GM19025 (cell line): ENCODE results near the gene PPP3R2.

Source experiments
- ATAC-seq: cut with Tn5 transposase; IDR thresholded peaks from one replicate; pipeline ENCODE4 v1.9.1; 2021; ENCODE audit warnings: mild to moderate bottlenecking, low read depth, moderate library complexity; ENCODE audit not compliant: unreplicated experiment

PPP3R2 gene, protein sequence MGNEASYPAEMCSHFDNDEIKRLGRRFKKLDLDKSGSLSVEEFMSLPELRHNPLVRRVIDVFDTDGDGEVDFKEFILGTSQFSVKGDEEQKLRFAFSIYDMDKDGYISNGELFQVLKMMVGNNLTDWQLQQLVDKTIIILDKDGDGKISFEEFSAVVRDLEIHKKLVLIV

DNA sequence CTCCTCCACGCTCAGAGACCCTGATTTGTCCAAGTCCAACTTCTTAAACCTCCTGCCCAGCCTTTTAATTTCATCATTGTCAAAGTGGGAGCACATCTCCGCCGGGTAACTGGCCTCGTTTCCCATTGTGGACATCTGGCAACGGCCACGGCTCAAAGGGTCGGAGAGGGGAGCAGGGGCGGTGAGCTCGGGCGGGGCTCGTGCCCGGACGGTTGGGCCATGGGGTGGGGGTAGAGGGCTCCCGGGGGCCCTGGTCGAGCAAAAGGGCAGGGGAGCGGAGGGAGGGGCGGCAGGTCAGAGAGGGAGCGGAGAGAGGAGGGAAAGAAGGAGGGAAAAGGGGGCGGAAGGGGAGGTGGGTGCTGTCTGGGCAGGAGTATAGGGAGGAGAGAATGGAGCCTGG lies at the start of gene PPP3R2:
PPP3R2 (minus strand) TSS at position 174 of the 400 bp plus-strand sequence; CDS start at position 126, 48 bp downstream.
- no peak for ATAC-seq

DNA sequence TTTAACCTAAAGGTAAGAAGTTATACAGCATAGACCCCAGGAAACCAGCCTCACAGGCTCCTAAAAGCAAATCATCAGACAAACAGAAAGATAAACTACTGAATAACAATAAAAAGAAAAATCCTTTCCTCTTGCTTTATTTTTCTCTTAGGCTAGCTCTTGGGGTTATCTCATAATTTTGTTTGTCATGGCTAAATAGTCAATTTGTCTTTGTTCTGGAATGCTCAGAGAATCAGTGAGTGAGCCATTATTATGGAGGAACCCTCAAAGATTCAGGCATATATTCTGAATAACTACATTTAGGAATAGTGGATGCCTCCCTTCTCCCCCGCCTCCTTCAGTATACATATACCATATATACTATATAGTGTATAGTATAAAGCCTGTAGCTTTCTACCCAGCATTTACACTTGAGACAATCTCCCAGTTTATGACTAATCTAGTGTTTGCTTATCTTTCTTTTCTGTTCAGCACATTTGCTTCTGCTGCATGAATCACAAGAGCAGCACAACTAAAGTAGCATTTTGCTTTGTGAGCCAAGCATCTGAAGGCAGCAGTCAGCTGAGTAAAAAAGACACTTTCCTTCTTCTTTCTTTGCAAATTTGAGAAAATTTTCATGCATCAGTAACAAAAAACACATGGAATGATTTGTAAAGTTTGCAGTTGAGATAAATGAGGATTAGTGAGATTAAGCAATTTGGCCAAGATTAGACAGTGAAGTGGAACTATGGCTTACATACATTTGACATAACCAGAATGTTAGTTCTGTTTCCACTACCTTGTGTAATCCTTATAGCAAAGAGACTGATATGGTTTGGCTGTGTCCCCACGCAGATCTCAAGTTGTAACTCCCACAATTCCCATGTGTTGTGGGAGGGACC lies 45.3 kb upstream of the PPP3R2 start:
- ATAC-seq: no peak

DNA sequence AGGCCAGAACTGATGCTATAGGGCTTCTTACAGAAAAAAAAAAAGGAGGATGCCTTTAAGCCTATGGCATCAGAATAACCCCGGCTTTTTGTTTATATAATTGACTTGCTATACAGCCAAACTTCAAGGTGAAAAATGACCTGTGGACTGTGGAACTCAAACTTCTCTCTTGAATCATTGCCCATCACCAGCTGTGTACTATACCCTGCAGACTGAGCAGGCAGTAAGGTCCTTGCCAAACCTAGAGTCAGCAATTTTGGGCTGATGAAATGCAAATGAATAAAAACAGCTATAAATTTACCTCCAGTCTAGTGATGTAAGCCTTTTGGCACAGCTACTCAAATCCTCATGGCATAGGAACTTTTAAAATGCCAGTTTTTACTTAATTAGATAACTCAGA lies 44.5 kb upstream of the PPP3R2 start:
- ATAC-seq: no peak

DNA sequence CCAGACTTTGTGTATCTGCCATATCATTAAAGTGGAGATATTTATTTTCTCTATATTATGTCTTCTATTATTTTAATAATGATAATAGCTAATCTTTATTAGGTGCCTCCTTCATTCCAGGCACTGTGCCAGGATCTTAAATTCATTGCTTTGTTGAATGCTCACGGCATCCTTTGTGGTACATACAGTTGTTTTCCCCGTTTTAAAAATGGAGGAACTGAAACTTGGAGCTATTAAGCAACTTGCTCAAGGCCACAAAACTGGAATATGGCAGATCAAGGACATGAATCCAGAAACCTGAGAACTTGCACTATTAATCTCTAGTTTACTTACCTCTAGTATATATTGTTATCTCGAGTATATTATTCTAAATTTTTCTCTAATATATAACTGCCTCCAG lies 41.5 kb upstream of the PPP3R2 start:
- ATAC-seq: no peak

DNA sequence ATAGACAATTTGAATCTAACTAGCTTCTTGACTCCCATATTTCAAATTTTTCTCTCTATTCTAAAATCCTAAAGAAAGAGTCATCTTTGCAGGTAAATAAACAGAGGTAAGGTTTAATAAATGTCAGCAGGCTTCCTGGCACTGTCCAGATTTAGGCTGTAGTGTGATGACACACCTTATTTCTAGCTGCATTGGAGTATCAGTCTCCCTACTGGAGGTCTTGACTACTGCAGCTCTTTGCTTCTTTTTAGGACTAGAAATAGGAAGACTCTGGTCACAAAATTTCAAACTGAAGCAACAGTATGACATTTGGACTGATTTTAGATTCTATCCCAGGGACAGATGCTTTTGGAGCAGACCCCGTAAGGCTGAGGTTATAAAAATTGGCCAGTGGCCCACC lies 40.7 kb upstream of the PPP3R2 start:
- ATAC-seq: no peak

DNA sequence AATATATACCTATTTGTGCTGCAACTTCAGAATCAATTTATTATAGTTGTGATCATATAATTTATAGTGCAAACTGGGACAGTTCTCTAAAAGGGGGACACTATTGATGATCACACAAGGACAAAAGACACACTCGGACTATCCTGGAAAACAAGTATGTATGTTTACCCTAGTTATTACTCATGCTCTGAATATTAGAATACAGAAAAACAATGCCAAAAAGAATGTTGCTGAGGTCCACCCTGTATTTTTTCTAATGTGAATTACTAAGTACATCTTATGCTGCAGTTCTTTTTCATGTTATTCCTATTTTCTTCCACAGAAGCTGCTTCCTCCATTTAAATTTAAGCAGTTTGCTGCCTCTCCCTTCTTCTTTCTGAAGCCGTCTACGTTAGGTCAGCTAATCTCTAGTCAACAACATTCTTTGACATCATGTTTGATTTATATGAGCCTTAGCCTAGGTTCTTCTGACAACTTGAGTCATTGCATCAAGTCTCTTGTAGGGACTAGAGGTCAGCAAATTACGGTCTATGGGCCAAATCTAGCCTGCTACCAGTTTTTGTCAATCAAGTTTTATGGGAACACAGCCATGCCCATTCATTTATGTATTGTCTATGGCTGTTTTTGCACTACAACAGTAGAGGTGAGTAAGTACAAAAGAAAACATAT lies 40.1 kb upstream of the PPP3R2 start:
- no peak for ATAC-seq

DNA sequence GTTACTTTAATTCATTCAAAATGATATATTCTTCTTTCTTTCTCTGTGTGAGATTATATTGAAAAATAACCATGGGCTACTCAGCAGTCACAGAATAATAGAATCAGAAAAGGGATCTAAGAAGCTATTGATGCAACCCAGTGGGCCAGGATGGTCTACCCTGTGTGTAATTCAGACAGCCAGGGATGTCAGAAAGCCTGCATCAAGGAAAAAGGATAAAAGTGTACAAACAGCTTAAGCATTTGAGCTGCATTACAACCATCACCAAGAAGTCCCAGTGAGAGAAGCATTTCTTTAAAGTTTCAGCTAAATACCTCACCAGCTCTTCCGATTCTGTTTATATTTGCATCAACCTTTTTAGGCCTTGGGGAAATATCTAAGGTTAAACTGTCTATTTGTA lies 37.8 kb upstream of the PPP3R2 start:
- no peak for ATAC-seq

DNA sequence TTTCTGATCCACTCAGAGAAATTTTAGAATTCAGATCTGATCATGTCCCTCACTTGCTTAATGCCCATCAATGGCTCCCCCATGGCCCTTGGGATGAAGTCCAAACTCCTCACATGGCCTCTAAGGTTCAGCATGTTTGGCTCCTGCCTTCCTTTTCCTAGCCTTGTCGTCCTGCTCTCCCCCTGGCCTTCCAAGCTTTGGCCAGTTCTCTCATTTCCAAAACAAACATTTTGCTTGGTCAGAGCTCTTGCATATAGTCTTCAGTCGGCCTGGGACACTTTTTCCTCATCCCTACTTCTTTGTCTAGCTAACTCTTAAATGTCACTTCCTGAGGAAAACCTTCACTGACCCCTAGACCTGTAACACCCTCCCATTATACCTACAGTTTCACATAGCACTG lies 37.1 kb upstream of the PPP3R2 start:
- ATAC-seq: no peak

DNA sequence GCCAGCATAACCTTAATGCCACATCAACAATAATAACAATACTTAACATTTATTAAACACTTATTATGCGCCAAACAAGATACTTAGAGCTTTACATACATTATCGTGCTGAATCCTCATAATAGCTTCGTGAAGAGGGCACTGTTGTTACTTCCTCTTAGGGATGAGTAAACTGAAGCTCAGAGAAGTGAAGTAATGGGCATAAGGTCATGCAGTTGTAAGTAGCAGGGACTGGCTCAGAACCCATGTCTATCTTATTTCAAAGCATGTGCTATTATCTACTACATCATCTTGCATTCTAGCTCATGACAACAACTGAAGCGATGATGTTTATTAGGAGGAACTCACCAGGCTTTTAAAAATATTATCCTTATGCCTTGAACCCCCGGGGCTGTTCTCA lies 34.9 kb upstream of the PPP3R2 start:
- ATAC-seq: no peak

DNA sequence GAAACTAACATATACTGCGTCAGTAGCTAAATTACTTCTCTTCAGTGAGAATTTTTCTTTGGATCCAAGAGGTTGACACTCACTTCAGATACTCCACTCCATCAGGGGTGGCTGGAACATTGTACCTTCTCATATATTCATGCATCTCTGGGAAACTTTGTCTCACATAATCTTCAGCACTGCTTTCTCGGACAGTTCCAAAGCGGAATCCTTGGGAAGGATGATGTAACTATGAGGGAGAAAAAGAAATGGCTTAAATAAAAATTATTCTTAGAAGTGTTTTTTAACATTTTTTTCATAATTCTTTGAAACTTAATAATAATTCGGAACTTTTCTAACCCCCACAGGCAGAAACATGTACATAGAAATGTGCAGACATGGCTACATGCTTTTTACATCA lies 33.4 kb upstream of the PPP3R2 start:
- ATAC-seq: no peak

DNA sequence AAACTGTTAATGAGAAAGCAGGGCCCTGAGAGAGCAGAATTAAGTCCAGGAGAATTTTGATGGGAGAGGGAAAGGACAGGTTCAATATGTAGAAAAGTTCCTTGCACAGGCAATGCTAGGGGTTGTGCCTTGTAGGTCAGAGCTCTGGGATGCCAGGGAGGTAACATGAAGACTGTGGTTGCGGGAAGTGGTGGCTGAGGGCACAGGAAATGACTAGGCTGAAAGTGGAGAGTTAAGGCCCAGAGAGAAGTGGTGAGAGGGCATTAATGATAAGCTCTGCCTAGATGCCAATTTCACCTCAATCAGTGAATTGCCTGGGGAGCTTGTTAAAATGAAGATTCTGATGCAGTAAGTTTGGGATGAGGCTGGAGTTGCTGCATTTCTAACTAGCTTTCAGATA lies 31.5 kb upstream of the PPP3R2 start:
- no peak for ATAC-seq

DNA sequence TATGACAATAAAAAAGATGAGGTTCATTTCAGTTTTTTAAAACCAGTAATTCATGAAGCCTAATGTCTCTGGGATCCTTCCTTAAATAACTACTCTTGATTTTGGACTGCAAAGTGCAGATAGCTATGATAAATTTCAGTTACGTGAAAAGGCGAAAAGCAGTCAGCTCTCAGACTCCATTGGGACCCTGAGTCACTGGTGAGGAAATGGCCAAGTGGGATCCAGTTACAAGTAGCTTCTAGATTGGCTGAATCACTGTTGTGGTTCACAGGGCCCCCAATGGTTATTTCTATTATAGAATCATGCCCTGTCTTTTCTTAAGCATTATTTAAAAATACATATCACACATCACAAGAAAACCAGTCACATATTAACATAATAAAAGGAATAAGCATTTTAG lies 31.1 kb upstream of the PPP3R2 start:
- ATAC-seq: no peak

DNA sequence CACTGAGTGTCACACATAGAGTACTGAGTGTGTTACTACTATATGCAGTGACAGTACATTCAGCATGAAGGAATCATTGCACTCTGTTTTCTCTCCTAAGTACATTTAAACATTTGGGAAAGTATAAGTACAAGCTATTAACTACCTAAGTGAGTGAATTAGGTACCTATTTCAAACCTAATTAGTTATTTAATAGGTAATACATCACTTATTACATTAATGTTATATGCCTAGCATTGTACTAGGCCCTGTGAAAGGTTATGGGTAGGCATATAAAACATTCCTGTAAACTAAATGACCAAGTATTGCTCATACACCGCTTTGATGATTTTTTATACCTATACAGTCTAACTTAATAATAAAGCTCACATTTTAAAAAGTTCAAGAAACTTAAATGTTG lies 25.7 kb upstream of the PPP3R2 start:
- no peak for ATAC-seq

DNA sequence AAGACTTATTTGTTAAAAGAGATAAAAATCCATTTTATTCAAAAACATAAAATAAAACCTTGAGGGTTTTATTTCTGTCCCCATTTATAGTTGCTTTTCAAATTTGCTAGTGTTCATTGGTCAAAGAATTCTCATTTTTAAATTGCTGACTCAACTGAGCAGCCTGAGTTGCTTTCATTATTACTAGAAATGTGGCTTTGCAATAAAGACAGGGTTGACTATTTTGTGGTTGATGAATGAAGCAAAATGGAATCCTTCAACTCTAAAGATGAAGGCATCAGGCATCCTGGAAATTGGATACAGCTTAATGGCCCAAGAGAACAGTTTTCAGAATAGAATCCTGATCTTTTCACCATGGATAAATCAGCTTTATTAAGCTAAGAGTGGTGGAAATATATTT lies 23.9 kb upstream of the PPP3R2 start:
- no peak for ATAC-seq

DNA sequence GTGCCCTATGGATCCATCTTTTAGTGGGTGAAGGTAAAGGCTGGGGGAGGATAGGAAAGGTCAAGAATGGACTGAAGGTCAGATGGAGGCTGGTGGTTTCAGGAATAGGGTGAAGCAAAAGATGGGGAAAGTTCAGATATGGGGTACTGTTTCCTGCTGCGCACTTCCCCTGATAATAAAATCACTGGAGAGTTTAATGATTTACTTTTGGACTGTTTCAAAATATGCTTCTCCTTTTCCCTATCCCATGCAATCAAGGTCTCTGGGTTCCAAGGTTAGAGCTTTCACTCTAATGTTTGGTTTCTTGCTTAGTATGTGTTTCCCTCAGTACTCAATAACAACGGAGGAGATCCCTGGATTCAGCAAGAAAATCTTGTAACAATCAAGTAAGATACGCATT lies 10.8 kb upstream of the PPP3R2 start:
- ATAC-seq: no peak

DNA sequence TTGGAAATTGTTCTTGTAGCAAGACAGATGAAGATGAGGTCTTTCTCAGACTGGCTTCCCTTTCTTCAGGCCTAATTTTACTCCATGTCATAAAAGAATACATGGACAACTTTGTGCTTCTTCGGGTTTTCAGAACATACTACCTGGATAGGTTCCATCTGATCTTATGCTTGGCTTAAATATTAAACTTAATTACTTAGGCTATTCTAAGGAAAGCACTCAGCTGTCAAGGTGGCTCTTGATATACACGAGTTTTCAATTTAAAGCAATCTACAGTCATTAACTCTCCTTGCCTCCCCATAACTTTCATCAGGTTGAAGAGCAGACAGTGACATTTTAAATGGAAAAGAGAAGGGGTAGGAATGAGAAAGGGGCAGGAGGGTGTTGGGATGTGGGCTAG lies 9.5 kb upstream of the PPP3R2 start:
- ATAC-seq: no peak

DNA sequence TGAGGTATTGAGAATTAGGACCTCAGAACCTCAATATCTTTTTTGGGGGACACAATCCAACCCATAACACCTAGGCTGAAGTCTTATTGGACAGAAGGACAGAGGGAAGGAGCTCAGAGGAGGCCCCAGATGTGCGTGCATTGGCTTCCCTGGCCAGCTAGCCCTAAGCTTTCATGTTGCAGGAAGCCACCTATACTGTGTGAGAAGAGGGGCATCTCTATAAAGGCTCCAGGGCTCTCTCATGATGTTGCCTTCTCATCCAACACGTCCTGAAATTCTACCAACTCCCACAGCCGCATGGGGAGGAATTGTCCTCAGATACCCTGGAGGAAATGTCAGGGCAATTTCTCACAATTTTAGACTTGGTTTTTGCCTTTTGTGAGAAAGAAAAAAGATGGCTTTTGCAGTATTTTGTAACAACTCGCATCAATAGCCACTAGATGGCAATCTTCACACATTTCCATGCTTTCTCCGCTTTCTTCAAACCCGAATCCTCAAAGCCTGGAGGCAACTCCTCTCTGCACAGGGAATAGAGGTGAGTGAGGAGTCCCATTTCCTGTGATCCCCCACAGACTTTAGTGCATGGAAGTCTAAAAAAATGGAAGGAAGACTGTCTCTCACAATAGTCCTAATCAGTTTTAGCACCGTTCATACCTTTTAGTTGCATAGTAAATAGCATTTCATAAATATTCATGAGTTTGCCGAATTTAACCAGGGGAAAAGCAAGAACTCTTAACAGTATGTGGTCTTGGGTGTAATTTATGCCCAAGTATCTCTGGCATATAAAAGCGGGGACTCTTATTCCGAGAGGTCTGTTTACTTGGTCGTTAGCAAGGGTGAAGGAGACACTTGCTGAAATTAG lies 7.4 kb upstream of the PPP3R2 start:
- no peak for ATAC-seq

DNA sequence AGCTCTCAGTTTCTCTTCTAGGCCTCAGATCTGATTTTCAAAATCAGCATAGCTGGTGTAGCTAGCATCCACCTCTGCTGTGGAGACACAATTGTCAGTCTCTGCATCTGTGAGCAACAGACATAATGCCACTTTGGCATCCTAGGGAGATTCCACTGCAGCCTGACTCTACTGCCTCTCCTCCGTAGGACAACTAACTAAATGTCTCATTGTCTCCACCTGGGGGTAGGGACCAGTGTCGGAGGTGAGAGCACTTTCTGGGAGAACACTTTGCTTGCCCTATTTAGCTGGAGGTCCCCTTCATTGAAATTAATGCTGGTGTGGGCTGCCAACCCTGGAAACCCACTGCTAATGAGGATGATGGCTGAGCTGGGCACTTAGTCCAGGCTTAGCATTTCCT lies 1.4 kb downstream of the PPP3R2 start:
- no peak for ATAC-seq

DNA sequence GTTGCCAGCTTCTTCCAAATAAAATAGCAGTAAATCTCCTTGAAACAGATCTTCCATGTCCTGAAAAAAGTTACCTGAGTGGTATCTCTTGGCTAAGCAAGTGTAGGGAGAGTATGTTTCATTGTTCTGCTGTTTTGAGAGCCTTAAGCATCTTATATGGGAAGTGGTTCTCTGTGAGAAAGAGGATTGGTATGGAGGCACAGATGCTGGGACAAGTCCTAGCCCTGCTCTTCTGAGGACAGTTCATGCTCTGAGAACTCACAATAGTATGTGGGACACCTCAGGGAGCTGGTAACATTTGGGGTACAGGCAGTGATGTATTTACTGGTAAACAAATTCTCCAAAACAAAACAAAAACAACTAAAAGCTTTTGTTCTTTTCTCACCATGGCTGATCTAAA lies 2.0 kb downstream of the PPP3R2 start:
- ATAC-seq: no peak

DNA sequence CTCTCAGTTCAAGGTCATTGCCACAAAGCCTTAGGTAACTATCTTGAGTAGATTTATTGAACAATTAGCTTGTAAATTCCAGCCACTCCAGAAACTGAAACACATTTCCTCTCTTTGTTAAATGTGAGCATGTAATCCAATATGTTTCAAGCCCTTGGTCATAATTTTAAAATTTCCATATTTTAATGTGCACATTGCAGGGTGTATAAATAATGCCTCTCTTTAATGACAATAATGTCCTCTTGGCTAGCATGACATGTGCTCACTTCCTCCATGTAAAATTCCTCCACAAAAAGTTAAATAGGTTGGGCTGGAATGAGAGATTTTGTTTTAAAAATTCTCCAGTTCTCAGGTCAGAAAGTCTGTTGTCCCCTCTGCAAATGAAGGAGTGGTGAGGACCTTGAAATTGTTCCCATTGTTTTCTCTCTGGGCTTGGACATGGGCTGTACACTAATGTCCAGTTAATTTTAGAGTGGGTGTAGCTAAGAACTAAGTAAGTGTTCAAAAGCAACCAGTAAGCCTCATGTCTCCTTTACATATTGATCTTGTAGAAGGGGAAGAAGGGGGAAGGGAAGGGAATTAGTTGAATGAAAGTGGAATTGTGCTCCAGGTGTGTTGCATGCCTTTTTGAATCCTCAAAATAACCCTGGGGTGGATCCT lies 2.9 kb downstream of the PPP3R2 start:
- no peak for ATAC-seq
